ENCODE data around the gene YPEL2. TPM values are rescaled to one million over a fixed set of nuclear protein-coding genes. Genes with fewer than 3 reads are reported as not detected.

The YPEL2 gene
- total RNA-seq, 1 donor from 2014 or later: 18.9 TPM

DNA sequence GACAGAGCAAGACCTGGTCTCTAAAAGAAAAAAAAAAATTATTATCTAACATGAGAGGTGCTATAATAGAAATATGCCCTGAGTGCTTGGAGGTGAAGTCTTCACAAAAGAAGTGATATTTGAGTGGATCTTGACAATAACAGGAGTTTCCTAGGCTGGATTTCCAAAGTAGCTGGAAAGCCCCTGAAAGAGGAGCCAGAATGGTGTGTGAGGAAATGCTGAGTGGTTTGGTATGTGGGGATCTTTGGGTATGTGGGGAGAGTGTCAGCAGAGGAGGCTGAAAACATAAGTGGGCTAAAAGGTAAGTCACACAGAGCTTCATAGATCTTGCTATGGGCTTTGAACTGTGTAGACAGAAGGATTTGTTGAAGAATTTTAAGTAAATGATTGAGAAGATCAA is 100.1 kb downstream of the YPEL2 start:
- no peak overlapping the region for H3K27ac Mint-ChIP-seq (ENCODE audit: unreplicated experiment)
- TF ChIP-seq, protein P1, sequence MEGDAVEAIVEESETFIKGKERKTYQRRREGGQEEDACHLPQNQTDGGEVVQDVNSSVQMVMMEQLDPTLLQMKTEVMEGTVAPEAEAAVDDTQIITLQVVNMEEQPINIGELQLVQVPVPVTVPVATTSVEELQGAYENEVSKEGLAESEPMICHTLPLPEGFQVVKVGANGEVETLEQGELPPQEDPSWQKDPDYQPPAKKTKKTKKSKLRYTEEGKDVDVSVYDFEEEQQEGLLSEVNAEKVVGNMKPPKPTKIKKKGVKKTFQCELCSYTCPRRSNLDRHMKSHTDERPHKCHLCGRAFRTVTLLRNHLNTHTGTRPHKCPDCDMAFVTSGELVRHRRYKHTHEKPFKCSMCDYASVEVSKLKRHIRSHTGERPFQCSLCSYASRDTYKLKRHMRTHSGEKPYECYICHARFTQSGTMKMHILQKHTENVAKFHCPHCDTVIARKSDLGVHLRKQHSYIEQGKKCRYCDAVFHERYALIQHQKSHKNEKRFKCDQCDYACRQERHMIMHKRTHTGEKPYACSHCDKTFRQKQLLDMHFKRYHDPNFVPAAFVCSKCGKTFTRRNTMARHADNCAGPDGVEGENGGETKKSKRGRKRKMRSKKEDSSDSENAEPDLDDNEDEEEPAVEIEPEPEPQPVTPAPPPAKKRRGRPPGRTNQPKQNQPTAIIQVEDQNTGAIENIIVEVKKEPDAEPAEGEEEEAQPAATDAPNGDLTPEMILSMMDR (IDR thresholded peaks at IDR 0.05): no peak
- peaks cover 10% of the 10 kb centered on the region for H3K9me3 Mint-ChIP-seq (ENCODE audit: unreplicated experiment)
- no peaks in the 10 kb centered on the region for H3K27me3 Mint-ChIP-seq (ENCODE audit: unreplicated experiment)
- peaks cover 38% of the 10 kb centered on the region for H3K4me1 Mint-ChIP-seq (ENCODE audit: unreplicated experiment)
- H3K36me3 Mint-ChIP-seq (ENCODE audit: unreplicated experiment): no peaks in the 10 kb centered on the region
- no peak for DNase-seq (ENCODE audit: extremely low spot score, unreplicated experiment)
- H3K4me3 Mint-ChIP-seq (ENCODE audit: unreplicated experiment): no peak overlapping the region

DNA sequence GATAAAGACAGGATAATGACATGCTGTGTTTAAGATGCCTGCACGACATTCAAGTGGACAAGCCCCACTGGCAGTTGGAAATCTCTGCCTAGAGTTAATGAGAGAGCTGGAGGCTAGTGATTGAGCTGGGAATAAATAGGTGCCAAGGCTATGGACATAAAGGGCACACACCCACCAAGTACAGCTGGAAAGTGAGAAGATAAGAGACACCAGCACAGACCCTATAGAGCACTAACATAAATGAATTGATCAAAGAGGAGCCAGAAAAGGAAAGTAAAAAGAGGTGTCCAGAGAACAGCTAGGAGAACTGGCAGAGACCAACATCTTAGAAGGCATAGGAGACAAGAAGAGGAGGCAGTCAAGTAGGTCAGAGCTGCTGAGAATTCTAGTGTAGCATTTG is 101.2 kb downstream of the YPEL2 start:
- no peaks in the 10 kb centered on the region for H3K36me3 Mint-ChIP-seq (ENCODE audit: unreplicated experiment)

DNA sequence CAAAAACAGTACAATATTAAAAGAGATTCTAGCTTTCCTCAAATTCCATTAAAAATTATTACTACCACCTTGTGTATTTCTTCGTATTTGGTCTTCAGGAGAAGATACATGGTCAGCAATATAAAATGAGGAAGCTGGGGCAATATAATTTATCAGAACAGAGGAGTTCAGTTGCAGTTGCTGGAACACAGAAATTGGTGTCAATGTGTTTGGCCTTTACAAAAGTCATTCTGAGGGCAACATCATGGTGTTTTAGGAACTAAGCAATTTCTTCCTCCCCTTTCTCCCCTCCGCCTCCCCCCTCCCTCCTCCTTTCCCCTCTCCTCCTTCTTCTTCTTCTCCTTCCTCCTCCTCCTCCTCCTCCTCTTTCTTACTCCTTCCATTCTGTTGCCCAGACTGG is 102.1 kb downstream of the YPEL2 start:
- DNase-seq (ENCODE audit: extremely low spot score, unreplicated experiment): no peak
- Mint-ChIP-seq H3K27me3 (ENCODE audit: unreplicated experiment) (no peaks in the 10 kb centered on the region), H3K4me1 (ENCODE audit: unreplicated experiment) (peaks cover 22% of the 10 kb centered on the region), H3K4me3 (ENCODE audit: unreplicated experiment) (no peak overlapping the region), H3K27ac (ENCODE audit: unreplicated experiment) (no peak overlapping the region), H3K36me3 (ENCODE audit: unreplicated experiment) (no peaks in the 10 kb centered on the region), H3K9me3 (ENCODE audit: unreplicated experiment) (peaks cover 10% of the 10 kb centered on the region)
- TF ChIP-seq, protein P1 (IDR thresholded peaks at IDR 0.05): no peak

More for the DNA sequence above, 101.2 kb downstream of the YPEL2 start:
- TF ChIP-seq, protein P1 (IDR thresholded peaks at IDR 0.05): no peak
- peaks cover 28% of the 10 kb centered on the region for H3K4me1 Mint-ChIP-seq (ENCODE audit: unreplicated experiment)
- H3K27me3 Mint-ChIP-seq (ENCODE audit: unreplicated experiment): no peaks in the 10 kb centered on the region
- H3K9me3 Mint-ChIP-seq (ENCODE audit: unreplicated experiment): peaks cover 10% of the 10 kb centered on the region
- H3K4me3 Mint-ChIP-seq (ENCODE audit: unreplicated experiment): no peak overlapping the region
- DNase-seq (ENCODE audit: extremely low spot score, unreplicated experiment): no peak
- no peak overlapping the region for H3K27ac Mint-ChIP-seq (ENCODE audit: unreplicated experiment)

DNA sequence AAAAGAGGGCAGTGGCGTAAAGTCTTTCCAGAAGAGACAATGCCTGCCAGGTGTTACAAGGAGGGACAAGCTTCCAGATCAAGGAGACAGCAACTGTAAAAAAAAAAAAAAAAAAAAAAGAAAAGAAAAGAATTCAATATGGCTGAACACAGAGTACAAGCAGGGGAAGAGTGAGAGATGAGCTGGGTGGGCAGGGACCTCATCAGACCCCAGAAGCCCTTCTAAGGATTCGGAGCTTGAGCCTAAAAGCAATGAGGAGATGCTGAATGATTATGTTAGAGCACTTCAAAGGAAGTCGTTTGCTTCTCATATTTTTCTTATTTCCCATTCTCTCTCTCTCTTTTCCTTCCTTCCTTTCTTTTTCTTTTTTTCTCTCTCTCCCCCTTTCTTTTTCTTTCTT is 103.0 kb downstream of the YPEL2 start:
- H3K27me3 Mint-ChIP-seq (ENCODE audit: unreplicated experiment): no peaks in the 10 kb centered on the region
- H3K4me3 Mint-ChIP-seq (ENCODE audit: unreplicated experiment): no peak overlapping the region
- no peaks in the 10 kb centered on the region for H3K36me3 Mint-ChIP-seq (ENCODE audit: unreplicated experiment)
- TF ChIP-seq, protein P1 (IDR thresholded peaks at IDR 0.05): no peak
- H3K27ac Mint-ChIP-seq (ENCODE audit: unreplicated experiment): no peak overlapping the region
- peaks cover 10% of the 10 kb centered on the region for H3K9me3 Mint-ChIP-seq (ENCODE audit: unreplicated experiment)
- no peak for DNase-seq (ENCODE audit: extremely low spot score, unreplicated experiment)
- H3K4me1 Mint-ChIP-seq (ENCODE audit: unreplicated experiment): peaks cover 17% of the 10 kb centered on the region

DNA sequence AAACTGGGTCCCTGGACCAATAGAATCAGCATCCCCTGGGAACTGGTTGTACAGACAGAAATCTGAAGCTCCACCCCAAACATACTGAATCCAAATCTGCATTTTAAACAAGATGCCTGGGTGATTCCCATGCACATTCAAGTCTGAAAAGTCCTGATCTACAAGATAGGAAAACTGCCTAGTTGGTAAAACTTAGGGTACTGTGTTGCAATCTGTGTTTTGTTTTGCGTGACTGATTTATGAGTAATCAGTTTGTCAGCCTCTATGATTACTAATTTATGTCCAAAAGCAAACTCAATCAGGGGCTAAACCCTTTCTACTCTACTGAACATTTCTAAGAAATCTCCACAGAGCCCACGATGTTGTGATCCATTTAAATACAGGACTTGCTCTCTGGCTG is 103.8 kb downstream of the YPEL2 start:
- H3K36me3 Mint-ChIP-seq (ENCODE audit: unreplicated experiment): no peaks in the 10 kb centered on the region
- H3K9me3 Mint-ChIP-seq (ENCODE audit: unreplicated experiment): peaks cover 10% of the 10 kb centered on the region
- H3K4me1 Mint-ChIP-seq (ENCODE audit: unreplicated experiment): peaks cover 17% of the 10 kb centered on the region
- H3K27me3 Mint-ChIP-seq (ENCODE audit: unreplicated experiment): no peaks in the 10 kb centered on the region
- TF ChIP-seq, protein P1 (IDR thresholded peaks at IDR 0.05): no peak
- no peak overlapping the region for H3K27ac Mint-ChIP-seq (ENCODE audit: unreplicated experiment)
- no peak for DNase-seq (ENCODE audit: extremely low spot score, unreplicated experiment)
- no peak overlapping the region for H3K4me3 Mint-ChIP-seq (ENCODE audit: unreplicated experiment)
